Endothelial cell of umbilical vein (primary cell): ENCODE measurements around the gene DRICH1. TPM values are rescaled to one million over a fixed set of nuclear protein-coding genes. Genes with fewer than 3 reads are reported as not detected.
"Not testable (repeated sequence)": the region's sequence is repeated elsewhere in the genome, so short reads cannot be mapped to it uniquely, and the experiment has no call there.

Experiments used
- BruUV-seq: library from RNA; stranded (reverse); fragments of 400-500 nt; replicated peaks from 2 replicates; lab custom pipeline; 2021; lab: Mats Ljungman, UMichigan
- CTCF ChIA-PET: fragments of 300-600, 350-600 bp; sonication (Branson Sonifier 250); formaldehyde crosslinking; loops from one replicate; lab custom pipeline; 2021; ENCODE audit warnings: antibody characterized with exemption, inconsistent platforms; lab: Charles Lee
- POLR2A ChIA-PET: fragments of 300-600, 350-600 bp; sonication (Branson Sonifier 250); formaldehyde crosslinking; loops from one replicate; lab custom pipeline; 2021; ENCODE audit warnings: antibody characterized with exemption, inconsistent platforms; lab: Charles Lee
- DNase-seq: peaks from one replicate; pipeline ENCODE4 v3.0.0-alpha.2; 2011; ENCODE audit warnings: low read depth, low spot score
- FAIRE-seq: peaks from 2 replicates; lab custom pipeline; 2011; peaks lifted over from hg19 to GRCh38; lab: Jason Lieb, UNC
- H2AFZ ChIP-seq: 2 replicates; pipeline ENCODE4 v1.6.0; 2012; ENCODE audit warnings: low read depth, low read length, control low read depth, inconsistent platforms
- H3K27ac ChIP-seq: 2 replicates; pipeline ENCODE4 v1.5.1; 2011; ENCODE audit warnings: low read depth, mild to moderate bottlenecking, control low read depth, low read length, moderate library complexity; ENCODE audit not compliant: insufficient read depth
- H3K27me3 ChIP-seq, 2 experiments: 2 replicates each; pipeline versions ENCODE4 v1.6.0 to v1.6.1; 2011; ENCODE audit warnings: low read length in 2 of 2, mixed read lengths in 1 of 2; ENCODE audit not compliant: control insufficient read depth in 2 of 2, insufficient read depth in 2 of 2
- H3K36me3 ChIP-seq, 2 experiments: 2 replicates in 1 of 2; 3 replicates in 1 of 2; pipeline ENCODE4 v1.5.1; 2011; ENCODE audit warnings: low read length in 2 of 2, mild to moderate bottlenecking in 1 of 2, moderate library complexity in 1 of 2; ENCODE audit not compliant: control insufficient read depth in 2 of 2, insufficient read depth in 2 of 2; ENCODE audit errors: extremely low read depth in 1 of 2
- H3K4me1 ChIP-seq: 3 replicates; pipeline ENCODE4 v1.5.1; 2011; ENCODE audit warnings: mild to moderate bottlenecking, low read length; ENCODE audit not compliant: control insufficient read depth, insufficient read depth; ENCODE audit errors: extremely low read depth
- H3K4me2 ChIP-seq: 2 replicates; pipeline ENCODE4 v1.6.1; 2011; ENCODE audit warnings: low read length, control low read depth, mixed read lengths; ENCODE audit not compliant: insufficient read depth
- H3K4me3 ChIP-seq, 3 experiments: fragments of 200-600 bp in 1 of 3; sonication (generic), shearing (Covaris generic) in 1 of 3; replicated peaks in 1 of 3; 2 replicates each; pipeline ENCODE4 v1.5.1; 2011 to 2016; ENCODE audit warnings: control low read depth in 3 of 3, low read length in 3 of 3, mild to moderate bottlenecking in 2 of 3, inconsistent platforms in 1 of 3, low read depth in 1 of 3, moderate library complexity in 1 of 3; ENCODE audit not compliant: insufficient read depth in 1 of 3
- H3K79me2 ChIP-seq: 2 replicates; pipeline ENCODE4 v1.6.0; 2012; ENCODE audit warnings: low read length, inconsistent platforms; ENCODE audit not compliant: control insufficient read depth, insufficient read depth
- H3K9ac ChIP-seq: replicated peaks from 2 replicates; pipeline ENCODE3; 2011; ENCODE audit warnings: low read length, control low read depth; ENCODE audit not compliant: insufficient read depth; ENCODE audit errors: extremely low read depth
- H3K9me1 ChIP-seq: replicated peaks from 3 replicates; pipeline ENCODE4 v1.6.0; 2011; ENCODE audit warnings: mild to moderate bottlenecking, low read length; ENCODE audit not compliant: control insufficient read depth, insufficient read depth; ENCODE audit errors: extremely low read depth
- H3K9me3 ChIP-seq: replicated peaks from 2 replicates; pipeline ENCODE4 v1.5.1; 2012; ENCODE audit warnings: low read length, inconsistent platforms; ENCODE audit not compliant: control insufficient read depth, insufficient read depth
- H4K20me1 ChIP-seq: replicated peaks from 2 replicates; pipeline ENCODE3; 2011; ENCODE audit warnings: mild to moderate bottlenecking, low read length; ENCODE audit not compliant: control insufficient read depth, insufficient read depth; ENCODE audit errors: extremely low read depth
- EZH2 ChIP-seq: IDR thresholded peaks from 2 replicates; pipeline ENCODE4 v1.6.1; 2012; ENCODE audit warnings: borderline replicate concordance, low read depth, mild to moderate bottlenecking, moderate library complexity, low read length, inconsistent platforms; ENCODE audit not compliant: severe bottlenecking
- FOS ChIP-seq: IDR thresholded peaks from 2 replicates; pipeline ENCODE4 v1.6.1; 2011; ENCODE audit warnings: mild to moderate bottlenecking, low read length, moderate library complexity, borderline replicate concordance; ENCODE audit not compliant: insufficient read depth
- GATA2 ChIP-seq: IDR thresholded peaks from 2 replicates; pipeline ENCODE4 v1.7.0; 2011; ENCODE audit warnings: low read depth, mild to moderate bottlenecking, moderate library complexity, mixed read lengths, low read length; ENCODE audit not compliant: insufficient read length, insufficient read depth
- JUN ChIP-seq: IDR thresholded peaks from 2 replicates; pipeline ENCODE4 v1.6.1; 2011; ENCODE audit warnings: borderline replicate concordance, low read depth; ENCODE audit not compliant: insufficient read length, insufficient read depth
- MYC ChIP-seq: IDR thresholded peaks from one replicate; pipeline ENCODE4 v1.6.1; 2011; ENCODE audit warnings: mild to moderate bottlenecking, low read depth, low read length
- POLR2A ChIP-seq: IDR thresholded peaks from 2 replicates; pipeline ENCODE4 v1.6.1; 2012; ENCODE audit warnings: low read depth, mild to moderate bottlenecking, control low read depth, low read length
- POLR2AphosphoS5 ChIP-seq: IDR thresholded peaks from 2 replicates; pipeline ENCODE4 v1.6.1; 2012; ENCODE audit warnings: low read depth, mild to moderate bottlenecking, control low read depth, low read length, moderate library complexity; ENCODE audit not compliant: insufficient read depth
- dilution Hi-C: fragments of 300-500 bp; cut with MboI; formaldehyde crosslinking; loops from one replicate; pipeline ENCODE4 v1.15.0; 2019; ENCODE audit warnings: low sequenced_read_pairs; ENCODE audit not compliant: extremely low pct_ligation_motif_present
- intact Hi-C: fragments of 100-400 bp; cut with micrococcal nuclease; formaldehyde crosslinking; loops from one replicate; pipeline ENCODE4 v1.10.0; 2022
- polyA plus RNA-seq, 4 experiments: library from polyadenylated mRNA; depleted of rRNA in 3 of 4; stranded (reverse) in 3 of 4; unstranded in 1 of 4; fragments of >200 nt; gene quantifications; 2 replicates each; pipeline versions ENCODE4 v1.2.1 to v1.2.3, GENCODE V29; 2011 to 2012; ENCODE audit warnings: missing spikeins in 1 of 4
- total RNA-seq: library from RNA; stranded (reverse); gene quantifications from 2 replicates; pipeline ENCODE4 v1.2.3, GENCODE V29; 2021
- TF ChIP-seq, protein P1 (sequence below): IDR thresholded peaks from 2 replicates; pipeline ENCODE4 v1.6.1; 2011; ENCODE audit not compliant: insufficient read depth, insufficient read length
- TF ChIP-seq, protein P2 (sequence below), 2 donors: IDR thresholded peaks; 1 replicate in 1 of 2; 2 replicates in 1 of 2; pipeline ENCODE4 v1.5.1; 2011; ENCODE audit warnings: low read length in 2 of 2, mild to moderate bottlenecking in 2 of 2, moderate library complexity in 2 of 2, control low read depth in 1 of 2, inconsistent platforms in 1 of 2, low read depth in 1 of 2; ENCODE audit not compliant: insufficient read depth in 1 of 2; ENCODE audit errors: extremely low read depth in 1 of 2

Gene DRICH1
- total and polyA plus RNA-seq, 2 donors (not counting 3 experiments of a cell fraction or from before 2014, with no cell fraction given): 0.25 TPM; not detected in 1

DNA sequence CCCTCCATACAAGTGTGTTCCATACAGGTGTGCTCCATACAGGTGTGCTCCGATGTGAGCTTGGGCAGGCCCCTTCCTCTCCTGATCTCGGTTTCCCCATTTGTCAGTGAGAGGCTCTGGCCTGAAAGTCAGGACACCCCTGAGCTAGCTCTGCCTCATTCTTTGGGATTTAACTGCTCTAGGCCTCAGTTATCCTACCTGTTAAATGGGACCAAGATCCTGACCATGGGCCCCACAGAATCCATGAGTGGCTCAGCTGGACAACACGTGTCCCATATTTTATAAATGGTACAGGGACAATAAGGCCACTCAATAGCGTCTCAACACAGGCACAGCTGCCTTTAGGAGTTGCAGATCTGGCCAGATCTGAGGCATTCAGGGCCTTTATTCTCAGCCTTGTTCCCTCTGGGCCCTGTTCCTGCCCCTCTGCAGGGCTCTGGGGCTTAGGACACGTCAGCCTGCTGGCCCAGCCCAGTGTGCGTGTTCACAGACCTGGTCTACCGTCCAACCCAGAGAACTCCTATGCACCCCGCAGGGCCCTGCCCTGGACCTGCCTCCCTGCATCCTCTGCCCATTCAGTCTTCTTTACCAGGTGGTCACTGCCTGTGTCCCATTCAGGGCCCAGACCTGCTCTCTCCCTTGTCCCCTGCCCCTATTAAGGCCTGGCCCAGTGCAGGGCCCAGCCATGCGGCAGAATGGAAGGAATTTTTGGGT, 33.2 kb downstream of the DRICH1 start:
- Histone ChIP-seq H3K36me3 (no peaks in the 10 kb centered on the region), H3K27me3 (no peaks in the 10 kb centered on the region), H3K4me3 (no peak overlapping the region), H3K9me1 (no peaks in the 10 kb centered on the region), H3K79me2 (no peaks in the 10 kb centered on the region), H3K9me3 (no peaks in the 10 kb centered on the region), H3K4me1 (no peaks in the 10 kb centered on the region), H4K20me1 (no peaks in the 10 kb centered on the region), H3K4me2 (no peak overlapping the region), H3K27ac (no peak overlapping the region), H3K9ac (no peak overlapping the region), H2AFZ (no peak overlapping the region)
- ChIA-PET POLR2A (no interaction called here), CTCF (no interaction called here)
- BruUV-seq: no TSS peak
- FAIRE-seq (no peak), DNase-seq (no peak)
- dilution Hi-C loops: no loop called here
- TF ChIP-seq MYC: no peak
- no peak for TF ChIP-seq POLR2AphosphoS5
- TF ChIP-seq POLR2A: no peak
- TF ChIP-seq FOS: no peak
- TF ChIP-seq JUN: no peak
- TF ChIP-seq EZH2: no peak
- TF ChIP-seq, protein P1, sequence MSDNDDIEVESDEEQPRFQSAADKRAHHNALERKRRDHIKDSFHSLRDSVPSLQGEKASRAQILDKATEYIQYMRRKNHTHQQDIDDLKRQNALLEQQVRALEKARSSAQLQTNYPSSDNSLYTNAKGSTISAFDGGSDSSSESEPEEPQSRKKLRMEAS: no peak
- TF ChIP-seq GATA2: no peak
- TF ChIP-seq, protein P2, sequence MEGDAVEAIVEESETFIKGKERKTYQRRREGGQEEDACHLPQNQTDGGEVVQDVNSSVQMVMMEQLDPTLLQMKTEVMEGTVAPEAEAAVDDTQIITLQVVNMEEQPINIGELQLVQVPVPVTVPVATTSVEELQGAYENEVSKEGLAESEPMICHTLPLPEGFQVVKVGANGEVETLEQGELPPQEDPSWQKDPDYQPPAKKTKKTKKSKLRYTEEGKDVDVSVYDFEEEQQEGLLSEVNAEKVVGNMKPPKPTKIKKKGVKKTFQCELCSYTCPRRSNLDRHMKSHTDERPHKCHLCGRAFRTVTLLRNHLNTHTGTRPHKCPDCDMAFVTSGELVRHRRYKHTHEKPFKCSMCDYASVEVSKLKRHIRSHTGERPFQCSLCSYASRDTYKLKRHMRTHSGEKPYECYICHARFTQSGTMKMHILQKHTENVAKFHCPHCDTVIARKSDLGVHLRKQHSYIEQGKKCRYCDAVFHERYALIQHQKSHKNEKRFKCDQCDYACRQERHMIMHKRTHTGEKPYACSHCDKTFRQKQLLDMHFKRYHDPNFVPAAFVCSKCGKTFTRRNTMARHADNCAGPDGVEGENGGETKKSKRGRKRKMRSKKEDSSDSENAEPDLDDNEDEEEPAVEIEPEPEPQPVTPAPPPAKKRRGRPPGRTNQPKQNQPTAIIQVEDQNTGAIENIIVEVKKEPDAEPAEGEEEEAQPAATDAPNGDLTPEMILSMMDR (IDR thresholded peaks at IDR 0.05; ENCODE audit: extremely low read depth in 1 of 2, insufficient read depth in 1 of 2, low read depth in 1 of 2, low read length in 2 of 2): no peak
- intact Hi-C loops: no loop called here

DNA sequence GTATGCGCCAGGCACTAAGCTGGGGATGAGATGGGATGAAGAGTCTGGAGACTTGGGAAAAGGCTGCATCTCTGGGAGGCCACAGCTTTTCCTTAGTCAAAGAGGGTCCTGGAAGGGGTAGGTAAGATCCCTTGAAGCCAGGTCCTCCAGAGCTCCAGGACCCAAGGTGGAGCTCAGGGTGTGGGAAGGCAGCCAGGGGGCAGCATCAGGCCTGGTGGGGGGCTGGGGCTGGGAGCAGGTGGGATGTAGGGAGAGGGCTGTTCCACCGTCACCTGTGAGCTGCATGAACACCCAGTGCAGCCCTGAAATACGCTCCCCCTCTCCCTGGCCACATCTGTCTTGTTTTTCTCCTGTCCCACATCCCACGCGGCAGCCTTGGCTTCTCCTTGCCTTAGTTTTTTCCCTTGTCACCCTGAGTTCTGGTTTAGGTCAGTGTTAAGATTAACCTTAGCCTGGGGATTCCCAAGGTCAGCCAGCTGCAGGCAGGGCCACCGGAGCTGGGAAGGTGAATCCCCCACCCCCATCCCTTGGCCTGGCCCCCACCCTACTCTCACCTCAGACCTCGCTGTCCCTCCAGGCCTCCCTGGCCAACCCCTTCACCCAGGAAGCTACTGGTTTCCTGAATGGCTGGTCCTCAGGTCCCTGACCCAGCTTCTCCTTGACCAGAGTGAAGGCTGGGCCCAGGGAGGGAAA, 34.4 kb downstream of the DRICH1 start:
- intact Hi-C loops, dilution Hi-C loops, FAIRE-seq: not testable (repeated sequence)

More for the DNA sequence above, 34.4 kb downstream of the DRICH1 start:
- H3K4me2 ChIP-seq, H3K4me3 ChIP-seq, H3K9me3 ChIP-seq, H3K4me1 ChIP-seq, CTCF ChIA-PET, POLR2A ChIA-PET, H3K79me2 ChIP-seq, H3K27ac ChIP-seq, H3K9ac ChIP-seq, H3K9me1 ChIP-seq, BruUV-seq, H3K27me3 ChIP-seq, DNase-seq, H2AFZ ChIP-seq, H4K20me1 ChIP-seq, H3K36me3 ChIP-seq: not testable (repeated sequence)
